Measurements from ENCODE around the gene PRKCA.

DNA sequence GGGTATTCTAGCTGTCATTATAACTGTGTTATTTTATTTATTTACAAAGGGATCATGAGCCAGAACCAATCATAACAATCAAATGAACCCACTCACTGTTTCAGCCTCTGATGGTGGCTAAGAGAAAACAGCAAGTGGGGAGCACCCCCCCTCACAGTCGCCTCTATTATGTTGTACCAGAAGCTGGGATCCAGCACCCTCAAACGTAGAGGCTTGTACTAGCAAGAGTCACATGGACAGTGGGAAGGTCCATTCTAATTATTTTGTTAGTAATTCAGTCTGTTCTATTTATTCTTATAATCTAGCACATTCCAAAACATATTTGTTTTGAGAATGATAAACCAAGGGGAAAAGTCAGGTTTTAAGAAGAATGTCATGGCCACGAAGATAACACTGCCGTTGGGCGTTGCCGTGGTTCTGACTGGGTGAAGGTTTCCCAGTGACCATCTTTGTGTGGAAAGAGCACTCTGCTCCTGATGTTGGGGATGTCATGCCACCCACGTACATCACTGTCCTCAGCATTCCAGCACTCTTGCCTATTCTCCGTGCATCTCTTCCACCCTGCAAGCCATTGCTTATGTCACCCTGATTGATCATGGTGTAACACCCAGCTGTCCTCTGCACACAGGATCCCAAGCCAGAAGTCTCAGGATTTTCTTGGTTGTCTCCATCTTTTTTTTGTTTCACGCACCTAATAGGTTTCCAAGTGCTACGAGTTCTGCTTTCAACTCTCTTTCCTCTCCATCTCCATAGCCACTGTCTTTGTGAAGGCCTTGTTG, 205.8 kb downstream of the PRKCA start:
- TF ChIP-seq POLR2A (IDR thresholded peaks at IDR 0.05; ENCODE audit: low read length) (no peak), GATA1 (IDR thresholded peaks at IDR 0.05; ENCODE audit: low read depth, low read length) (no peak)

Data from erythroblast (primary cell).